Activated CD8-positive, alpha-beta memory T cell treated with anti-CD3 and anti-CD28 coated beads, Interleukin-2, amount 10 ng/mL, durations not matched to agents 7 days and 5 days (primary cell): Measurements from ENCODE around the gene ANKRD40. TPM values are rescaled to one million over a fixed set of nuclear protein-coding genes. Genes with fewer than 3 reads are reported as not detected.

Experiments used
- ATAC-seq: fragments of 150-1000 bp; cut with Tn5 transposase; one replicate; pipeline ENCODE4 v1.10.0; 2021; ENCODE audit warnings: moderate library complexity
- CTCF ChIA-PET: fragments of 350-600 bp; sonication (Branson Sonifier 250); formaldehyde crosslinking; loops from one replicate; lab custom pipeline; 2021; ENCODE audit warnings: antibody characterized with exemption; lab: Charles Lee
- DNase-seq: peaks from one replicate; pipeline ENCODE4 v3.0.0-alpha.2; 2020
- H3K27ac Mint-ChIP-seq: one replicate; pipeline ENCODE4 v1.8.0; 2021; ENCODE audit warnings: mild to moderate bottlenecking, mixed read lengths
- H3K27me3 Mint-ChIP-seq: one replicate; pipeline ENCODE4 v1.8.0; 2021; ENCODE audit warnings: mixed read lengths
- H3K36me3 Mint-ChIP-seq: one replicate; pipeline ENCODE4 v1.8.0; 2021; ENCODE audit warnings: mild to moderate bottlenecking, mixed read lengths
- H3K4me1 Mint-ChIP-seq: one replicate; pipeline ENCODE4 v1.8.0; 2021; ENCODE audit warnings: mixed read lengths
- H3K4me3 Mint-ChIP-seq: one replicate; pipeline ENCODE4 v1.8.0; 2021; ENCODE audit warnings: mild to moderate bottlenecking, moderate library complexity, mixed read lengths
- H3K9me3 Mint-ChIP-seq: one replicate; pipeline ENCODE4 v1.8.0; 2022; ENCODE audit warnings: low read depth, mixed read lengths
- total RNA-seq, 2 experiments: library from RNA; stranded (reverse); gene quantifications; one replicate each; pipeline ENCODE4 v1.2.3, GENCODE V29; 2021

ANKRD40 gene
- total RNA-seq, 2 experiments from 2014 or later = 30.5 to 39.3 TPM

DNA sequence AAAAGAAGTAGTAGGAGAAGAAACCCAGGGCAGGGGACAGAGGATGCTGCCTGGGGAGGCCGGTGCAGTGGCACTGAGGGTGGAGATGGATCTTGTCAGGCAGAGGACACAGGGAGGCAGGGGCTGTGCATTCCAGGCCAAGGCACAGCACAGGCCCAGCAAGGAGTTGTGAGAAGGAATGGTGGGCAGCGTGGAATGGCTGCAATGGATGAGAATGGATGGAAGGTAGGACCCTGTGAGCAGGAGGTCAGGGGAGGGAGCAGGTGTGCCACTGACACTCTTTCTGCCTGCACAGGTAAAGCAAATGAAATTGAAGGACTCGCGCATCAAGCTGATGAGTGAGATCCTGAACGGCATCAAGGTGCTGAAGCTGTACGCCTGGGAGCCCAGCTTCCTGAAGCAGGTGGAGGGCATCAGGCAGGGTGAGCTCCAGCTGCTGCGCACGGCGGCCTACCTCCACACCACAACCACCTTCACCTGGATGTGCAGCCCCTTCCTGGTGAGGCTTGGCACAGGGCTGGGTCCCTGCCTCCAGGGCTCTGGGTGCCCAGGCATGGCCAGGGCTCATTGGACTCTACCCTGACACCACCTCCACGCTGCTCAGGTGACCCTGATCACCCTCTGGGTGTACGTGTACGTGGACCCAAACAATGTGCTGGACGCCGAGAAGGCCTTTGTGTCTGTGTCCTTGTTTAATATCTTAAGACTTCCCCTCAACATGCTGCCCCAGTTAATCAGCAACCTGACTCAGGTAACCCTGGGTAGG is 40.3 kb downstream of the ANKRD40 start:
- no peaks in the 10 kb centered on the region for H3K4me1 Mint-ChIP-seq
- H3K27ac Mint-ChIP-seq = no peak overlapping the region
- no peaks in the 10 kb centered on the region for H3K27me3 Mint-ChIP-seq
- H3K36me3 Mint-ChIP-seq = no peaks in the 10 kb centered on the region
- DNase-seq (no peak), ATAC-seq (no peak)
- CTCF ChIA-PET = interaction anchor here (0.5 to 1.2 kb wide), 4 partner anchors 14 to 245 kb away, joined by 3 read pairs; no protein-coding TSS in a partner anchor
- H3K4me3 Mint-ChIP-seq = no peak overlapping the region
- no peaks in the 10 kb centered on the region for H3K9me3 Mint-ChIP-seq

DNA sequence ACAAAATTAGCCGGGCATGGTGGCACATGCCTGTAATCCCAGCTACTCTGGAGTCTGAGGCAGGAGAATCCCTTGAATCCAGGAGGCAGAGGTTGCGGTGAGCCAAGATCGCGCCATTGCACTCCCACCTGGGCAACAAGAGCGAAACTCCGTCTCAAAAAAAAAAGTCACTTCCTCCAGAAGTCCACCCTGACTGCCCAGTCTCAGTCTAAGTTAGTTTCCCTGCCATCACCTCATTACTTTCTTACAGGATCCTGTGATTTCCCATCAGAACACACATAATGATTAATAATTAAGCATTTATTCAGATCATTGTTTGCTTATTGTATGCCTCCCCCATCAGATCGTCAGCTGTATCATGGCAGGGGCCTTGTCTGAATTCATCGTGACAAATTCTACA is 41.4 kb downstream of the ANKRD40 start:
- Mint-ChIP-seq H3K27ac (no peak overlapping the region), H3K36me3 (no peaks in the 10 kb centered on the region), H3K4me3 (no peak overlapping the region), H3K4me1 (peaks cover 9% of the 10 kb centered on the region), H3K27me3 (no peaks in the 10 kb centered on the region), H3K9me3 (no peaks in the 10 kb centered on the region)
- DNase-seq (no peak), ATAC-seq (no peak)
- CTCF ChIA-PET = interaction anchor here (0.7 to 1.2 kb wide), 3 partner anchors 13 to 29 kb away, joined by 3 read pairs; no protein-coding TSS in a partner anchor

DNA sequence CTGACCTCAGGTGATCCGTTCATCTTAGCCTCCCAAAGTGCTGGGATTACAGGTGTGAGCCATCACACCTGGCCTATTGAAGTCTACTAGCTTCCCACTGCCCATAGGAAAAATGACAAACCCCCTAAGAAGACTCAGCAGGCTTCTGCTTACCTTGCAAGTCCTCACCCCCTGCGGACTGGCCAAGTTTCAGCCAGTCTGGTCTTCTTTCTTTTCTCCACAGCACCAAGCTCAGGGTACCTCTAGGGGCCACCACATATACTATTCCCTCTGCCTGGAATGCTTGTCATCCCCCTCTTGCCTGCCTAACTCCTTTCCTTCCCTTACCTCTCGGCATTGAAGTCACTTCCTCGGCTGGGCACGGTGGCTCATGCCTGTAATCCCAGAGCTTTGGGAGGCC is 41.9 kb downstream of the ANKRD40 start:
- Mint-ChIP-seq H3K36me3 (no peaks in the 10 kb centered on the region), H3K27me3 (no peaks in the 10 kb centered on the region), H3K9me3 (no peaks in the 10 kb centered on the region), H3K4me1 (peaks cover 14% of the 10 kb centered on the region), H3K27ac (no peak overlapping the region), H3K4me3 (no peak overlapping the region)
- CTCF ChIA-PET = interaction anchor here (1.2 kb wide), 1 partner anchor 29 kb away, joined by 3 read pairs; no protein-coding TSS in a partner anchor
- DNase-seq = no peak
- ATAC-seq = no peak

DNA sequence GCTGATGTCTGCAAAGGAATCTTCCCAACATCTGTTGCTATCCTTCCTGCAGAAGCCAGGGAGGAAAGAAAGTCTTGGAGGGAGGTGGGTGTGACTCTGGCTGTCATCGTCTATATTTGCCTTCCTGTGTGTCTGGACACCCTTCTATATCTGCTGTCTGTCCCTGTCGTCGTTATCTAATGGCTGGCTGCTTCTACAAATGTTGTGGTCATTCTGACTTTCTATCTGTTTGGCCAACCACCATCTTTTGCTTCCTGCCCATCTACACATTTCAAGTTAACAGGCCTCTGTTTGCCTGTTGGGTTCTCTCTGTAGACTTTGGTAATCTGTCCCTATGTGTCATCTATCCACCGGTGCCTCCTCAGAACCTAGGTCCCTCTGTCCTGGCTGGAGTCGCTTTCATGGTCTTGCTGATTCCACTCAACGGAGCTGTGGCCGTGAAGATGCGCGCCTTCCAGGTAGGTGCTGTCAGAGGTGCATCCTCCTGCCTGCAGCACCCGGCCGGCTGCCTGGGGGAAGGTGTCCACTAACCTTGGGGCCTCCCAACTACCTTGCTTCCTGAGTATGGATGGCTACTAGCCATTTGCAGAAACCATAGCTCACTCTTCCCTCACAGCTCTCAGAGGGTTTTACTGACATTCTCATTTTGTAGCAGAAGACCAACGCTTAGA is 42.8 kb downstream of the ANKRD40 start:
- CTCF ChIA-PET = interaction anchor here (1.8 kb wide), 1 partner anchor 34 kb away, joined by 4 read pairs; no protein-coding TSS in a partner anchor
- H3K9me3 Mint-ChIP-seq = no peaks in the 10 kb centered on the region
- DNase-seq = no peak
- no peaks in the 10 kb centered on the region for H3K36me3 Mint-ChIP-seq
- no peak overlapping the region for H3K4me3 Mint-ChIP-seq
- no peak for ATAC-seq
- H3K27me3 Mint-ChIP-seq = no peaks in the 10 kb centered on the region
- no peak overlapping the region for H3K27ac Mint-ChIP-seq
- peaks cover 14% of the 10 kb centered on the region for H3K4me1 Mint-ChIP-seq

DNA sequence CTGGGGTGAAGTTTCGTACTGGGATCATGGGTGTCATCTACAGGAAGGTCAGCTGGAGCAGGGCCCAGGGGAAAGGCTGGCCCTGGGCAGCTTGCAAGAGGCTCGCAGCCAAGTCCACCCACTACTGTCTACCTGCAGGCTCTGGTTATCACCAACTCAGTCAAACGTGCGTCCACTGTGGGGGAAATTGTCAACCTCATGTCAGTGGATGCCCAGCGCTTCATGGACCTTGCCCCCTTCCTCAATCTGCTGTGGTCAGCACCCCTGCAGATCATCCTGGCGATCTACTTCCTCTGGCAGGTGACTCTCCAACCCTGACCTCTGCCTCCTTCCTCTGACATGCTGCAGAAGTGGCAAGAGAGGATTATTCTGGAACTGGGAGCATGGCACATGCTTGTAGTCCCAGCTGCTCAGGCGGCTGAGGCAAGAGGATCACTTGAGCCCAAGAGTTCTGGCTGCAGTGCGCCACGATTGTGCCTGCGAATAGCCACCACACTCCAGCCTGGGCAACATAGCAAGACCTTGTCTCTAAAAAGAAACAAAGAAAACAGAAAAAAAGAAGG is 43.8 kb downstream of the ANKRD40 start:
- H3K4me1 Mint-ChIP-seq = peaks cover 14% of the 10 kb centered on the region
- ATAC-seq (no peak), DNase-seq (no peak)
- H3K4me3 Mint-ChIP-seq = no peak overlapping the region
- no peaks in the 10 kb centered on the region for H3K36me3 Mint-ChIP-seq
- no peaks in the 10 kb centered on the region for H3K9me3 Mint-ChIP-seq
- CTCF ChIA-PET = interaction anchor here (1.8 kb wide), 1 partner anchor 33 kb away, joined by 4 read pairs; no protein-coding TSS in a partner anchor
- no peaks in the 10 kb centered on the region for H3K27me3 Mint-ChIP-seq
- H3K27ac Mint-ChIP-seq = no peak overlapping the region

DNA sequence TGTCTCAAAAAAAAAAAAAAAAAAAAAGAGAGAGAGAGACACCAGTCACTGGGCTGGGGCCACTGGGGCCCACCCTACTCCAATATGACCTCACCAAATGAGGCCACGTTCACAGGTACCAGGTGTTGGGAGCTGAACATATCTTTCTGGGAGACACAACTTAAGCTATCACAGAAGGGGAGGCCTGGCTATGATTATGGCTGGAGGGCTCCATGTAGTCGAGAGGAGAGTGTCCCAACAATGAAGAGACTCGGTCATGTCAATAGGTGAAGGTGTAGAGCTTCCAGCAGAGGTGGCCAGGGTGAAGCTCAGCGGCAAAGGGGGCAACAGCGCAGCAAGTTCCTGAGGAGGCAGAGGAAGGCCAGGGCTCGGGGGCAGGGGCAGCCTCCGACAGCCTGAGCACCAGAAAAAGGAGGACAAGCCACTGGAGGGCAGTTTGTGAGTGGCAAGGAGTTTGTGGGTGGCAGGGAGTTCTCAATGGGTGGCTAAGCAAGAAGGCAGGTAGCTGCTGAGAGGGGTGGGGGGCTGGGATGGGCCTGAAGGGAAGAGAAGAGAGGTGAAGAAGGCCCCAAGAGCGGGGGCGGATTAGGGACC is 45.0 kb downstream of the ANKRD40 start:
- no peaks in the 10 kb centered on the region for H3K27me3 Mint-ChIP-seq
- CTCF ChIA-PET = interaction anchor here (0.6 to 1.7 kb wide), 3 partner anchors 11 to 135 kb away, joined by 3 to 5 read pairs (median 4); no protein-coding TSS in a partner anchor
- ATAC-seq (no peak), DNase-seq (no peak)
- H3K36me3 Mint-ChIP-seq = no peaks in the 10 kb centered on the region
- peaks cover 14% of the 10 kb centered on the region for H3K4me1 Mint-ChIP-seq
- no peaks in the 10 kb centered on the region for H3K9me3 Mint-ChIP-seq
- no peak overlapping the region for H3K4me3 Mint-ChIP-seq
- no peak overlapping the region for H3K27ac Mint-ChIP-seq

DNA sequence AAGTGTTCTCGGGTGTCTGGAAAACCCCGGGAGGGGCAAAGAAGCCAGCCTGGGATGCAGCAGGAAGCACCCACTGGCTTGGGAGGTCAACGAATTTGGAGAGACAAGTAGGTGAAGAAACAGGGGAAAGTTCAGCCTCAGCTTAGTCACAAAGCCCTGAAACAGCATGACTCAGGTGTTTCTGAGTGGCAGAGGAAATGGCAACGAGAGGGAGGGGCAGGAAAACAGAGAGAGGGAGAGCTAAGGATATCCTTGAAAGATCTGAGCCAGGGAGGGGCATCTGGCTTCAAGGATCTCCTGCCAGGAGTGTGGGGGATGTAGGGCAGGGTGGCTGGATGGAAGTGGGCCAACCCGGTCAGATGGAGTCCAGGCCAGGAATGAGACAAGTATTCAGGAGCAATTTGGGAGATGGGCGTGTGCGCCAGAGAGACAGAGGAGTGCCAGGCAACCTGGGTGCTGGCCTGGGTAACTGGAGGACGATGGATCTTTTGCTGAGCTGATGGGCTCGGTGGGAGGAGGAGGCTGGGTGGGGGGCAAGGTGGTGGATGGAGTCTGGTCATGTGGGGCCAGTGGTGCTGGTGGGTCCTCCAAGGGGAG is 45.8 kb downstream of the ANKRD40 start:
- Mint-ChIP-seq H3K36me3 (no peaks in the 10 kb centered on the region), H3K27me3 (no peaks in the 10 kb centered on the region), H3K4me3 (no peak overlapping the region), H3K4me1 (peaks cover 14% of the 10 kb centered on the region), H3K9me3 (no peaks in the 10 kb centered on the region), H3K27ac (peak overlapping the region; percentile 75)
- ATAC-seq (peak; percentile 78), DNase-seq (peak; percentile 65)
- CTCF ChIA-PET = interaction anchor here (0.6 to 1.7 kb wide), 3 partner anchors 10 to 135 kb away, joined by 3 to 5 read pairs (median 4); no protein-coding TSS in a partner anchor

DNA sequence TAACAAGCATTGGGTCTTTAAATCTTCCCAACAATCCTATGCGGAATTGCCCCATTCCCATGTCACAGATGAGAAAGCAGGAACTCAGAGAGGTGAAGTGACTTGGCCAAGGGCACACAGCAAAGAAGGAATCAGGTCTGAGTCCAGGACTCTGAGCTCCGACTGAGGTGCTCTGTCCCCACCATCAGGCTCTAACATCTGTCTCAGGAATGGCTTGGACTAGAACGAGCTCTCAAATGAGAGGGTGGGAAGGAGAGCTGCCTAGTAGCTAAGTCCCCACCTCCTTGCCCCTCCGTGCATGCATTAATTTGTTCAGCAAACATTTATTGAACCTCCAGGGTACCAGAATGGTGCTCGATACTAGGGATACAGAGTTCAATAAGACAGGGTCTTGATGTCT is 46.4 kb downstream of the ANKRD40 start:
- Mint-ChIP-seq H3K27me3 (no peaks in the 10 kb centered on the region), H3K36me3 (no peaks in the 10 kb centered on the region), H3K4me3 (no peak overlapping the region), H3K9me3 (no peaks in the 10 kb centered on the region), H3K27ac (peak overlapping the region; percentile 75), H3K4me1 (peaks cover 14% of the 10 kb centered on the region)
- no peak for ATAC-seq
- CTCF ChIA-PET = interaction anchor here (1.3 to 1.7 kb wide), 2 partner anchors 9 to 34 kb away, joined by 3 to 5 read pairs; no protein-coding TSS in a partner anchor
- no peak for DNase-seq

DNA sequence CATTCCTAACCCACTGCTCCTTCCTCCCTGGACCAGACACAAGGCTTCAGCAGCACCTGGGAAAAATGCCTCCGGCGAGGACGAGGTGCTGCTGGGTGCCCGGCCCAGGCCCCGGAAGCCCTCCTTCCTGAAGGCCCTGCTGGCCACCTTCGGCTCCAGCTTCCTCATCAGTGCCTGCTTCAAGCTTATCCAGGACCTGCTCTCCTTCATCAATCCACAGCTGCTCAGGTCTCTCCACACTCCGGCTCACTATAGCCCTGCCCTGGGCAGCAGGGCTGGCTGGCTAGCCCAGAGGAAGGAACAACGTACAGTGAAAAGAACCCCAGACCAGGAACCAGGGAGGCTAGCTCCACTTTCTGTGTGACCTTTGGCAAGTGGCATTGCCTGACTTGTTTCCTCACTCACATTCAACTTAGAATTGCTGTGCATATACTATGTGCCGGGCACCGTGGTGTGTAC is 46.8 kb downstream of the ANKRD40 start:
- no peak for DNase-seq
- CTCF ChIA-PET = interaction anchor here (0.5 to 1.7 kb wide), 3 partner anchors 31 to 44 kb away, joined by 3 to 5 read pairs (median 3); no protein-coding TSS in a partner anchor
- H3K27ac Mint-ChIP-seq = peak overlapping the region; percentile 37

DNA sequence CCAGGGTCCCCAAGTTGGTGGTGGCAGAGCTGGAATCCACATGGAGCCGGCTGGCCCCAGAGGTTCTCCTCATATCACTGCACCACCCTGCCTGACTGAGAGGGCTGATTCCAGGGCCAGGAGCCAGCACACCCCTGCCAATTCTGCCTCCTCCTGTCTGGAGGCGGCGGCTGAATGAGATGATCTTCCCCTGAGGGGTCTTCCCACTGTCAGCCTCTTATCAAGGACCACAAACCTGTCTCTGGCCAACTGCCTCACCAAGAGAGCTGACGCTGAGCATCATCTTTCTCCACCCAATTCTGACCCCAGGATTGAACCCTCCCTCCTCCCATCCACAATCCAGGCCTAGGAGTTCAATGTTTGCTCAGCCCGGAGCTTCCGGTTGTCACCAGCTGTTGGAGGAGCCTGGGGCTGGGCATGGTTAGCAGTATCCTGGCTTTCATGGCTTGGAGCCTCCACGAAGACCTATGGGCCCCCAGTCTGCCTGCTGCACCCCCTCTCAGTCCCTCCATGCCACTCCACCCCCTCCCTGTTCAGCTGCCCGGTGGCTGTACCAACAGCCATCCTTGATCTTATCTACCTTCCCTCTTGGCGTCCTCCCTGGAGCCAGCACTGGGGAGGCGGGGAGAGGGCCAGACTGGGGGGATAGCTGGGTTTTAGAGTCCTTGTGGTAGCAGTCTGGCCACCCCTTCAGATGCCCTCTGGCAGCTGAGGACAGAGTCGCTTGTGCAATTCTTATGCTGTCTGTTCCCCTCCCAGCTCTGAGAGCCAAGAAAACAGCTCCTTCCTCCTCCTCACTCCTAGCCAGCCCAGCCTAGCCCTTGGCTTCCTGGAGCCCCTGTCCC is 47.5 kb downstream of the ANKRD40 start:
- Mint-ChIP-seq H3K27me3 (no peaks in the 10 kb centered on the region), H3K27ac (no peak overlapping the region)

More for the DNA sequence above, 46.8 kb downstream of the ANKRD40 start:
- Mint-ChIP-seq H3K4me1 (peaks cover 14% of the 10 kb centered on the region), H3K4me3 (no peak overlapping the region), H3K36me3 (no peaks in the 10 kb centered on the region), H3K27me3 (no peaks in the 10 kb centered on the region), H3K9me3 (no peaks in the 10 kb centered on the region)
- no peak for ATAC-seq

DNA sequence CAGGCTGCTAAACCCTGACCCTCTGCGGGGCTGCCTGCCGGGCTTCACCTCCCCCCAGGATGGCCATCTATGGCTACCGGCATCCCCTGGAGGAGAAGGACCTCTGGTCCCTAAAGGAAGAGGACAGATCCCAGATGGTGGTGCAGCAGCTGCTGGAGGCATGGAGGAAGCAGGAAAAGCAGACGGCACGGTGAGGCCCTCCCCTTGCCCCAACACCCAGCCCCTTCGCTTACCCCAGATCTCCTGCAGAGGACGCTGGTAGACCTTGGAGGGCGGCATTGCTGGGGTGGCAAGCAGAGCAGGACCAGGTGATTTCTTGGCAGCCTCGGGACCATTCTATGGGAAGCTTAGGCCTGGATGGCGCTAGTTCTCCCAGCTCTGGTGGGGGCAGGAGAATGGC is 48.5 kb downstream of the ANKRD40 start:
- ATAC-seq (no peak), DNase-seq (no peak)
- H3K27ac Mint-ChIP-seq = no peak overlapping the region
- no peaks in the 10 kb centered on the region for H3K27me3 Mint-ChIP-seq
- CTCF ChIA-PET = no interaction called here
- peaks cover 14% of the 10 kb centered on the region for H3K4me1 Mint-ChIP-seq
- H3K9me3 Mint-ChIP-seq = no peaks in the 10 kb centered on the region
- no peak overlapping the region for H3K4me3 Mint-ChIP-seq
- no peaks in the 10 kb centered on the region for H3K36me3 Mint-ChIP-seq

More for the DNA sequence above, 47.5 kb downstream of the ANKRD40 start:
- ATAC-seq (no peak), DNase-seq (no peak)
- Mint-ChIP-seq H3K9me3 (no peaks in the 10 kb centered on the region), H3K4me1 (peaks cover 14% of the 10 kb centered on the region), H3K36me3 (no peaks in the 10 kb centered on the region), H3K4me3 (no peak overlapping the region)
- CTCF ChIA-PET = interaction anchor here (0.5 to 0.9 kb wide), 2 partner anchors 30 to 45 kb away, joined by 3 read pairs; no protein-coding TSS in a partner anchor

DNA sequence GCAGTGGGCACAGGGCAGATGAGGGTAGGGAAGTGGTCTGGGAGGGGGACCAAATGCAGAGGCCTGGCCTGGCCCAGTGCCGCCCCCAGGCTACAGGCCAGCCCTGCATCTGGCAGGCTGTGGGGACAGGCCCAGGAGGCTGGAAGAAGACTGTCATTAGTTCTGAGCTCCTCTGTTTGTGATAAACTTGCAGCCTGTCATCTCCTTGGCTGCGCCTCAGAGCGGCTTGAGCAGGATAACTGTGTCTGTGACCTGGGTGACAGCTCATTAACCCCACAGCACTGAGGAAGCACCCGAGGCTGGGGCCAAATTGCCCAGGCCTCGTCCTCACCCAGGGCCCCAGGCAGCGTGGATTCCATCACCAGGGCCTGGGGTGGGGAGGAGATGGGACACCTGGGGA is 49.1 kb downstream of the ANKRD40 start:
- Mint-ChIP-seq H3K4me1 (peaks cover 14% of the 10 kb centered on the region), H3K27me3 (peaks cover 3% of the 10 kb centered on the region), H3K9me3 (no peaks in the 10 kb centered on the region), H3K36me3 (no peaks in the 10 kb centered on the region), H3K4me3 (no peak overlapping the region), H3K27ac (no peak overlapping the region)
- CTCF ChIA-PET = no interaction called here
- ATAC-seq (no peak), DNase-seq (no peak)
